Upper lobe of left lung (tissue), 6 donors: ENCODE measurements around the gene ZNF628. TPM values are rescaled to one million over a fixed set of nuclear protein-coding genes. Genes with fewer than 3 reads are reported as not detected.

Source experiments
- ATAC-seq, 2 donors: fragments of 200-7000 bp; cut with Tn5 transposase; one replicate each; pipeline ENCODE4 v1.9.1; 2022; ENCODE audit warnings: mild to moderate bottlenecking in 2 of 2, moderate library complexity in 2 of 2; ENCODE audit not compliant: low FRiP score in 2 of 2
- DNase-seq, 2 donors: peaks; one replicate each; pipeline ENCODE4 v3.0.0-alpha.2; 2019 to 2020
- H3K27ac ChIP-seq, 4 donors: fragments of 200-600 bp; sonication (generic); one replicate each; pipeline ENCODE4 v1.5.1; 2016 to 2019
- H3K27me3 ChIP-seq, 4 donors: fragments of 200-600 bp; sonication (generic); one replicate each; pipeline ENCODE4 v1.5.1; 2017 to 2019
- H3K36me3 ChIP-seq, 4 donors: fragments of 200-600 bp; sonication (generic); one replicate each; pipeline ENCODE4 v1.5.1; 2016 to 2019
- H3K4me1 ChIP-seq, 4 donors: fragments of 200-600 bp; sonication (generic); one replicate each; pipeline ENCODE4 v1.5.1; 2018 to 2019
- H3K4me3 ChIP-seq, 4 donors: fragments of 200-600 bp; sonication (generic); one replicate each; pipeline ENCODE4 v1.5.1; 2017 to 2019; ENCODE audit warnings: mild to moderate bottlenecking in 2 of 4, moderate library complexity in 1 of 4
- H3K9me3 ChIP-seq, 4 donors: fragments of 200-600 bp; sonication (generic); one replicate each; pipeline ENCODE4 v1.5.1; 2018 to 2019
- EP300 ChIP-seq, 4 donors: sonication (generic); formaldehyde crosslinking; IDR thresholded peaks; one replicate each; pipeline ENCODE4 v1.5.1; 2017; ENCODE audit warnings: antibody characterized with exemption in 4 of 4, control low read depth in 2 of 4
- POLR2A ChIP-seq, 4 donors: fragments of 450-650 bp; IDR thresholded peaks; one replicate each; pipeline ENCODE4 v1.5.1; 2016 to 2017; ENCODE audit warnings: antibody characterized with exemption in 4 of 4, mild to moderate bottlenecking in 2 of 4
- POLR2AphosphoS5 ChIP-seq, 2 donors: sonication (generic); formaldehyde crosslinking; IDR thresholded peaks; one replicate each; pipeline ENCODE4 v1.5.1; 2017; ENCODE audit warnings: antibody characterized with exemption in 2 of 2
- WGBS, 2 donors: methylation state at CpG; one replicate each; pipeline ENCODE4 v1.1.5; 2017 to 2018; 5-methylcytosine and 5-hydroxymethylcytosine counted together
- total RNA-seq, 6 donors: library from RNA; depleted of rRNA in 4 of 6; stranded (reverse); fragments of >200 nt in 4 of 6; gene quantifications; one replicate each; pipeline versions ENCODE4 v1.1.0 to v1.2.1, GENCODE V29; 2016 to 2021
- TF ChIP-seq, protein P1 (sequence below), 6 experiments: fragments of 450-650 bp in 4 of 6; fragments of 200-600 bp in 2 of 6; sonication (generic) in 2 of 6; IDR thresholded peaks; one replicate each; pipeline ENCODE4 v1.5.1; 2016 to 2019; ENCODE audit warnings: antibody characterized with exemption in 6 of 6
- donor health status: DM: no; HTN: no; CAD: no; lungs with moderate emphysema.
- donor health status: DM: no; HTN: yes; CAD: no; lungs with severe emphysema.

ZNF628 gene
- total RNA-seq, 6 donors from 2014 or later, result 9.9 to 32.1 (median 12.4) TPM

DNA sequence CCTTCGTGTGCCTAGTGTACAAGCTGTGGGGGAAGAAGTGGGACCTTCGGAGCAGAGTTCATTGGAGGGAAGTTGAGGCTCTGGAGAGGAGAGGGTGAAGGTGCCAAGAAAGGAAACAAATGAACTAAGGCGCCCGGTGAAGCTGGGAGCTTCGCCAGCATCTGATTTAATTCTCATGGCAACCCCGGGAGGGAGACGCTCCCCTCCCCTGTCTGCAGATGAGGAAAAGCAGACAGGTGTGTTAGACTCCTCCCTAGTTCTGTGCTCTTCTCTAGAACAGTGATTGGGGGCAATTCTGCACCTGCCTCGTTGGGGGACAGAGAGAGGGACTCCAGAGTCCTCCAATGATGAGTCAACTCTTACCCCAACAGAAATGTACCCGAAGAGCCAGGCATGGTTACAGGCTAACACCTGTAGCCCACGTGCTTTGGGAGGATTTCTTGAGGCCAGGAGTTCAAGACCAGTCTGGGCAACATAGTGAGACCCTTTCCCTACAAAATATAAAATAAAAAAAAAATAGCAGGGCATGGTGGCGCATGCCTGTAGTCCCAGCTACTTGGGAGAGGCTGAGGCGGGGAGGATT is 16.0 kb downstream of the ZNF628 start:
- Histone ChIP-seq H3K36me3 (no peaks in the 10 kb centered on the region), H3K4me1 (peaks cover 2 to 14% (median 8%) of the 10 kb centered on the region in 4 donors), H3K27me3 (peaks cover 0 to 7% (median 0%) of the 10 kb centered on the region in 4 donors), H3K27ac (no peak overlapping the region), H3K4me3 (no peak overlapping the region), H3K9me3 (no peaks in the 10 kb centered on the region)
- DNase-seq, result no peak
- no peak for ATAC-seq
- no peak for TF ChIP-seq POLR2AphosphoS5 (IDR thresholded peaks at IDR 0.05)
- TF ChIP-seq EP300 (IDR thresholded peaks at IDR 0.05), result no peak
- TF ChIP-seq, protein P1, sequence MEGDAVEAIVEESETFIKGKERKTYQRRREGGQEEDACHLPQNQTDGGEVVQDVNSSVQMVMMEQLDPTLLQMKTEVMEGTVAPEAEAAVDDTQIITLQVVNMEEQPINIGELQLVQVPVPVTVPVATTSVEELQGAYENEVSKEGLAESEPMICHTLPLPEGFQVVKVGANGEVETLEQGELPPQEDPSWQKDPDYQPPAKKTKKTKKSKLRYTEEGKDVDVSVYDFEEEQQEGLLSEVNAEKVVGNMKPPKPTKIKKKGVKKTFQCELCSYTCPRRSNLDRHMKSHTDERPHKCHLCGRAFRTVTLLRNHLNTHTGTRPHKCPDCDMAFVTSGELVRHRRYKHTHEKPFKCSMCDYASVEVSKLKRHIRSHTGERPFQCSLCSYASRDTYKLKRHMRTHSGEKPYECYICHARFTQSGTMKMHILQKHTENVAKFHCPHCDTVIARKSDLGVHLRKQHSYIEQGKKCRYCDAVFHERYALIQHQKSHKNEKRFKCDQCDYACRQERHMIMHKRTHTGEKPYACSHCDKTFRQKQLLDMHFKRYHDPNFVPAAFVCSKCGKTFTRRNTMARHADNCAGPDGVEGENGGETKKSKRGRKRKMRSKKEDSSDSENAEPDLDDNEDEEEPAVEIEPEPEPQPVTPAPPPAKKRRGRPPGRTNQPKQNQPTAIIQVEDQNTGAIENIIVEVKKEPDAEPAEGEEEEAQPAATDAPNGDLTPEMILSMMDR (IDR thresholded peaks at IDR 0.05), result no peak
- TF ChIP-seq POLR2A (IDR thresholded peaks at IDR 0.05), result no peak
- WGBS, 2 donors, result 45 to 50% methylated on average over 12 of the region's 12 CpGs

DNA sequence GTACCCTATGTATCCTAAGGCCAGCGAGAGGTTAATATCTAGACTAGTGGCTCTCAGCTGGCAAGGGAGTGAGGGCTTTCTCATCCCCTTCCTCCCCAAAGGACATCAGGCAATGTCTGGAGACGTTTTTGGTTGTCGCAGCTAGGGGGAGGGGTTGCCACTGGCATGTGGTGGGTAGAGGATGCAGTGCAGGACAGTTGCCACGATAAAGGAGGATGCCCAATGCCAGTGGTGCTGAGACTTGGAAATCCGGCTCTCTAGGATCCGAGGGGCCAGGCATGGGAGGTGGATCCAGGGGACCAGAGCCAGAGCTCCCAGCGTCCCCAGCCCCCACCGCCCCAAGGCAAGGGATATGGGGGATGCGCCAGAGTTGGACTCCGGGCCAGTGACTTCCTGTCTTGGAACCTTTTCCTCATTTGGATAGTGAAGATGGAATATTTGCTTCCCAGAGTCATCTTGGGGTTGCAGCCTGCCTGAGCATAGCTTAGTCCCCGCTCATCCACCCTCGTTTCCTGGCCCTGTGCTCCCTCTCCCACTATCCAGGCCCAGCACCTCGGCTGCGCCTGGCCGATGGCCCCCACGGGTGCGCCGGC is 16.7 kb downstream of the ZNF628 start:
- WGBS, 2 donors, result 45 to 49% methylated on average over 12 to 18 of the region's 18 CpGs
- Histone ChIP-seq H3K9me3 (no peaks in the 10 kb centered on the region), H3K27ac (peak overlapping the region in 3 of 4 donors; percentile 58 to 77 (median 72)), H3K36me3 (no peaks in the 10 kb centered on the region), H3K4me3 (peak overlapping the region in 1 of 4 donors; percentile 9), H3K4me1 (peaks cover 0 to 7% (median 2%) of the 10 kb centered on the region in 4 donors), H3K27me3 (peaks cover 0 to 7% (median 0%) of the 10 kb centered on the region in 4 donors)
- no peak for DNase-seq
- peak in 1 of 2 donors; percentile 33 for ATAC-seq
- TF ChIP-seq EP300 (IDR thresholded peaks at IDR 0.05) (no peak), POLR2A (IDR thresholded peaks at IDR 0.05) (no peak), POLR2AphosphoS5 (IDR thresholded peaks at IDR 0.05) (no peak)
- TF ChIP-seq, protein P1 (IDR thresholded peaks at IDR 0.05), result no peak

DNA sequence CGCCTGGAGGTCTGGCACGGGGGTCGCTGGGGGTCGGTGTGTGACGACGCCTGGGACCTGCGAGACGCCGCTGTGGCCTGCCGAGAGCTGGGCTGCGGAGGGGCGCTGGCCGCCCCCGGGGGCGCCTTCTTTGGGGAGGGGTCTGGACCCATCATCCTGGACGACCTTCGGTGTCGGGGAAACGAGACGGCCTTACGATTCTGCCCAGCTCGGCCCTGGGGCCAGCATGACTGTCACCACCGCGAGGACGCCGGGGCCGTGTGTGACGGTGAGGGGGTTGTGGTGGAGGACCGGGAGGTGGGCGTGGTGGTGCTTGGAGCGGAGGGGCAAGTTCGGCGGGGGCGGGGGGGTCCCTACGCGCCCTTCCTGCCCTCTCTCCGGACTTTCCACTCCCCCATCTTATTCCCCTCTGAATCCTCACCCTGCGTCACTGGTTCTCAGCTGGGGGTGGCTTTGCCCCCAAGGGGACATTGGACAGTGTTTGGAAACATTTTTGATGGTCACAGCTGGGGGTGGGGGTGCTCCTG is 17.3 kb downstream of the ZNF628 start:
- peak overlapping the region in 3 of 4 donors; percentile 58 to 77 (median 72) for H3K27ac ChIP-seq
- TF ChIP-seq POLR2A (IDR thresholded peaks at IDR 0.05) (no peak), POLR2AphosphoS5 (IDR thresholded peaks at IDR 0.05) (no peak), EP300 (IDR thresholded peaks at IDR 0.05) (no peak)
- TF ChIP-seq, protein P1 (IDR thresholded peaks at IDR 0.05), result no peak
- ATAC-seq, result no peak

DNA sequence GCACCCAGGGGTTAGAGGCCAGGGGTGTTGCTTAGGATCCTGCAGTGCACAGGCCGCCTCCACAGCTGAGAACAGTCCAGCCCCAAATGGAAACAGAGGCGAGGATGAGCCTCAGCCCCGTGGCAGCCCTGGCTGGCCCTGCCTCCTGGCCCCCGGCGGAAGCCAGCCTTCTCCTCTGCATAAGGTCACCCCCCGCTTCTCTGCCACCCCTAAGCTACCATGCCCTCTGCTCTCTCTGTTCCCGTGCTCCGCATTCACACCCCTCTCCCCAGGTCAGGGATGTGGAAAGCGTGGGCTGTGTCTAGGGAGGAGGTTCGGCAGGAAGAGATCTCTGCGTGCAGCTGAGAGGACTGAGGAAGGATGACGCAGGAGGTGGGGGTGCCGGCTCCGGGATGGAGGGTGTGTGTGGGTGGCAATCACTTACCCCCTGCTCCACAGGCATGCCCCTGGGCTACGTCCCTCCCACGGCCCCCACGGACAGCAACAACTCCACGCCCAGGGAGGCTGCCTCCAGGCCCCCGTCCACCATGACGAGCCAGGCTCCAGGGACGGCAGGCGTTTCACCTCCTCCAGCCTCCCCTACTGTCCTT is 17.9 kb downstream of the ZNF628 start:
- peak in 1 of 2 donors; percentile 76 for DNase-seq
- Histone ChIP-seq H3K36me3 (no peaks in the 10 kb centered on the region), H3K4me1 (peaks cover 0 to 7% (median 0%) of the 10 kb centered on the region in 4 donors), H3K27me3 (peaks cover 0 to 7% (median 0%) of the 10 kb centered on the region in 4 donors), H3K4me3 (peak overlapping the region in 3 of 4 donors; percentile 9 to 17 (median 14)), H3K9me3 (no peaks in the 10 kb centered on the region), H3K27ac (peak overlapping the region in 3 of 4 donors; percentile 58 to 72 (median 69))
- WGBS, 2 donors, result 40 to 47% methylated on average over 10 to 22 of the region's 22 CpGs
- TF ChIP-seq, protein P1 (IDR thresholded peaks at IDR 0.05), result no peak
- TF ChIP-seq EP300 (IDR thresholded peaks at IDR 0.05) (no peak), POLR2AphosphoS5 (IDR thresholded peaks at IDR 0.05) (peak in 1 of 2 donors; percentile 9)
- peak; percentile 11 to 65 for ATAC-seq

More for the DNA sequence above, 17.3 kb downstream of the ZNF628 start:
- H3K4me1 ChIP-seq, result peaks cover 0 to 7% (median 0%) of the 10 kb centered on the region in 4 donors
- WGBS, 2 donors, result 48 to 53% methylated on average over 4 to 18 of the region's 38 CpGs
- no peaks in the 10 kb centered on the region for H3K9me3 ChIP-seq
- H3K27me3 ChIP-seq, result peaks cover 0 to 7% (median 0%) of the 10 kb centered on the region in 4 donors
- H3K36me3 ChIP-seq, result no peaks in the 10 kb centered on the region
- DNase-seq, result peak in 1 of 2 donors; percentile 84
- H3K4me3 ChIP-seq, result peak overlapping the region in 2 of 4 donors; percentile 9
